HEK293T (cell line): Measurements from ENCODE around the gene ELOVL7.
"Not testable (repeated sequence)": the region's sequence is repeated elsewhere in the genome, so short reads cannot be mapped to it uniquely, and the experiment has no call there.

Experiments
- BHLHE40 ChIP-seq: fragments of 450-650 bp; IDR thresholded peaks from 2 replicates; pipeline ENCODE4 v1.6.1; 2016; ENCODE audit warnings: mild to moderate bottlenecking, moderate library complexity, borderline replicate concordance
- FOXA1 ChIP-seq: fragments of 450-650 bp; IDR thresholded peaks from 2 replicates; pipeline ENCODE4 v1.6.1; 2016; ENCODE audit warnings: mild to moderate bottlenecking
- SP1 ChIP-seq: fragments of 450-650 bp; IDR thresholded peaks from 2 replicates; pipeline ENCODE4 v1.6.1; 2017

DNA sequence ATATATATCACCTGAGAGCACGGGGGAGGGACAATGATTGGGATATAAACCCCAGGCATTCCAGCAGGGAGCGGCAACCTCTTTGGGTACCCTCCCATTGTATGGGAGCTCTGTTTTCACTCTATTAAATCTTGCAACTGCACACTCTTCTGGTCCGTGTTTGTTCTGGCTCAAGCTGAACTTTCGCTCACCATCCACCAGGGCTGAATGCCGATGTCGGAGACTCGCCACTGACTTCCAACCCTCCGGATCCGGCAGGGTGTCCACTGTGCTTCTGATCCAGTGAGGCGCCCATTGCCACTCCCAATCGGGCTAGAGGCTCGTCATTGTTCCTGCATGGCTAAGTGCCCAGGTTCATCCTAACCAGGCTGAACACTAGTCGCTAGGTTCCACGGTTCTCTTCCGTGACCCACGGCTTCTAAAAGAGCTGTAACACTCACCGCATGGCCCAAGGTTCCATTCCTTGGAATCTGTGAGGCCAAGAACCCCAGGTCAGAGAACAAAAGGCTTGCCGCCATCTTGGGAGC, 48.6 kb downstream of the ELOVL7 start:
- not testable (repeated sequence) for TF ChIP-seq BHLHE40, FOXA1, SP1
